ENCODE measurements around the gene MANBA.

GRCh38 chr4:102787096-102787881 lies 26.5 kb upstream of the MANBA start:
- no peak for TF ChIP-seq EP300 (IDR thresholded peaks at IDR 0.05)
- no peak for TF ChIP-seq CTCF (IDR thresholded peaks at IDR 0.05)

All from ovary (tissue), 3 donors.